GM23338 (cell line): ENCODE measurements around the gene RBPMS2. TPM values are rescaled to one million over a fixed set of nuclear protein-coding genes. Genes with fewer than 3 reads are reported as not detected.

Experiments
- ATAC-seq: fragments of 200-7000 bp; cut with Tn5 transposase; 3 replicates; pipeline ENCODE4 v1.9.1; 2020
- DNase-seq: peaks from one replicate; pipeline ENCODE4 v3.0.0-alpha.2; 2015; ENCODE audit warnings: low spot score
- H2AFZ ChIP-seq: fragments of 200-600 bp; sonication (generic); 2 replicates; pipeline ENCODE4 v1.8.0; 2016; ENCODE audit warnings: antibody characterized with exemption, mild to moderate bottlenecking, moderate library complexity
- H3F3A ChIP-seq: fragments of 200-600 bp; sonication (generic); replicated peaks from 2 replicates; pipeline ENCODE4 v1.8.0; 2017; ENCODE audit warnings: antibody characterized with exemption, mixed run types, low read depth
- H3K27ac ChIP-seq: fragments of 200-600 bp; sonication (generic); 2 replicates; pipeline ENCODE4 v1.6.1; 2016; ENCODE audit warnings: low read depth
- H3K27me3 ChIP-seq: fragments of 200-600 bp; sonication (generic); 2 replicates; pipeline ENCODE4 v1.8.0; 2016; ENCODE audit warnings: mild to moderate bottlenecking, mixed run types, moderate library complexity; ENCODE audit not compliant: insufficient read depth
- H3K36me3 ChIP-seq: fragments of 200-600 bp; sonication (generic); 2 replicates; pipeline ENCODE4 v1.8.0; 2016; ENCODE audit warnings: mild to moderate bottlenecking; ENCODE audit not compliant: insufficient read depth
- H3K4me1 ChIP-seq: fragments of 200-600 bp; sonication (generic); 2 replicates; pipeline ENCODE4 v1.8.0; 2016; ENCODE audit warnings: mild to moderate bottlenecking, moderate library complexity; ENCODE audit not compliant: insufficient read depth
- H3K4me2 ChIP-seq: fragments of 200-600 bp; sonication (generic); 2 replicates; pipeline ENCODE4 v1.7.1; 2017; ENCODE audit warnings: mixed run types
- H3K4me3 ChIP-seq: fragments of 200-600 bp; sonication (generic); 2 replicates; pipeline ENCODE4 v1.6.1; 2016; ENCODE audit warnings: mixed run types
- H3K79me2 ChIP-seq: fragments of 200-600 bp; sonication (generic); replicated peaks from 2 replicates; pipeline ENCODE4 v1.8.0; 2017; ENCODE audit warnings: mild to moderate bottlenecking; ENCODE audit not compliant: insufficient read depth
- H3K9me2 ChIP-seq: fragments of 200-600 bp; sonication (generic); 2 replicates; pipeline ENCODE4 v1.8.0; 2017; ENCODE audit not compliant: insufficient read depth
- H4K20me1 ChIP-seq: fragments of 200-600 bp; sonication (generic); replicated peaks from 2 replicates; pipeline ENCODE4 v1.8.0; 2017; ENCODE audit warnings: mild to moderate bottlenecking; ENCODE audit not compliant: insufficient read depth
- H3K27ac Mint-ChIP-seq: 2 replicates; pipeline ENCODE4 v1.8.0; 2020; ENCODE audit warnings: inconsistent platforms, mild to moderate bottlenecking, moderate library complexity, mixed read lengths
- H3K27me3 Mint-ChIP-seq: 3 replicates; pipeline ENCODE4 v1.8.0; 2022; ENCODE audit warnings: low read depth, mild to moderate bottlenecking, moderate library complexity, mixed read lengths, inconsistent platforms; ENCODE audit not compliant: insufficient read depth, poor library complexity
- H3K36me3 Mint-ChIP-seq: 3 replicates; pipeline ENCODE4 v1.8.0; 2021; ENCODE audit warnings: low read depth, mild to moderate bottlenecking, inconsistent platforms, moderate library complexity, mixed read lengths
- H3K4me1 Mint-ChIP-seq: 3 replicates; pipeline ENCODE4 v1.8.0; 2020; ENCODE audit warnings: mild to moderate bottlenecking, inconsistent platforms, mixed read lengths
- H3K4me3 Mint-ChIP-seq: 3 replicates; pipeline ENCODE4 v1.8.0; 2021; ENCODE audit warnings: moderate library complexity, mild to moderate bottlenecking, inconsistent platforms, mixed read lengths
- H3K9me3 Mint-ChIP-seq: 3 replicates; pipeline ENCODE4 v1.8.0; 2020; ENCODE audit warnings: moderate library complexity, mild to moderate bottlenecking, inconsistent platforms, mixed read lengths
- CTCF ChIP-seq, 2 experiments: fragments of 200-600 bp in 1 of 2; sonication (generic) in 1 of 2; conservative IDR thresholded peaks; 2 replicates each; pipeline versions ENCODE4 v1.5.1 to v1.6.1; 2016 to 2017; ENCODE audit warnings: antibody characterized with exemption in 2 of 2, low read depth in 2 of 2, mild to moderate bottlenecking in 2 of 2, moderate library complexity in 1 of 2
- EZH2phosphoT487 ChIP-seq: fragments of 200-600 bp; sonication (generic); IDR thresholded peaks from one replicate; pipeline ENCODE4 v1.8.1; 2018; ENCODE audit warnings: antibody characterized with exemption; ENCODE audit not compliant: unreplicated experiment
- STAT1 ChIP-seq: IDR thresholded peaks from one replicate; pipeline ENCODE4 v1.6.1; 2016; ENCODE audit warnings: antibody characterized with exemption; ENCODE audit not compliant: unreplicated experiment
- ZNF462 ChIP-seq: fragments of 250-450 bp; sonication (Bioruptor Pico); IDR thresholded peaks from 2 replicates; pipeline ENCODE4 v1.5.0; 2020; ENCODE audit warnings: mild to moderate bottlenecking, moderate library complexity
- polyA plus RNA-seq: library from polyadenylated mRNA; unstranded; fragments of >200 nt; fragmentation: Nextera tagmentation; extraction: Ambion mirVana; gene quantifications from 2 replicates; pipeline ENCODE4 v1.2.1, GENCODE V29; 2016
- total RNA-seq: library from RNA; depleted of rRNA; stranded (reverse); fragments of >200 nt; shearing (Covaris generic); gene quantifications from 2 replicates; pipeline ENCODE4 v1.2.3, GENCODE V29; 2014

RBPMS2 gene
- total and polyA plus RNA-seq, 2 experiments from 2014 or later, result 53.3 to 171 TPM

DNA sequence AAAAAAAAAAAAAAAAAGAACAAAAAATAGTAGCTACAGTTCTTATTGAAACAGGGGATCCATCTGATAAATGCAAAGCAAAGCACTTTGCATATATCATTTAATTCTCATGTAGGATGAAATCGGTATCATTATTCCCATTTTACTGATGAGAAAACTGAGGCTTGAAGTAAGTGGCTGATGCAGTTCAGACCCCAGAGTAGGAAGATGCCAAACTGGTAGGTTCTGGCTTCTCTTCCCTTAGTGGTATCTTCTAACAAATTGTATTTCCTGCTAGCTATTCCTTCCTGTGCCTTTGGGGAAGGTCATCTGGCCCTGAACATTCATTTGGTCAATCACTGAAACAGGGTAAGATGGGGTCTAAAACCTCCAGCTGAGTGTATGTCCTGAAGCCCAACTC lies 28.1 kb upstream of the RBPMS2 start:
- H4K20me1 ChIP-seq, result no peaks in the 10 kb centered on the region
- Mint-ChIP-seq H3K27ac (no peak overlapping the region), H3K4me1 (peaks cover 24% of the 10 kb centered on the region), H3K36me3 (peaks cover 16% of the 10 kb centered on the region), H3K4me3 (no peak overlapping the region), H3K9me3 (peaks cover 10% of the 10 kb centered on the region; the same call in 2 of the 3 replicates), H3K27me3 (peaks cover 21% of the 10 kb centered on the region)
- no peak for ATAC-seq
- H3K4me3 ChIP-seq, result no peak overlapping the region
- TF ChIP-seq CTCF (conservative IDR thresholded peaks at IDR 0.05; ENCODE audit: low read depth in 2 of 2) (no peak), ZNF462 (CRISPR knock-in tag) (no peak), EZH2phosphoT487 (no peak), STAT1 (no peak)
- H2AFZ ChIP-seq, result no peak overlapping the region
- no peak overlapping the region for H3K4me2 ChIP-seq
- H3K27me3 ChIP-seq, result no peaks in the 10 kb centered on the region
- H3K27ac ChIP-seq, result no peak overlapping the region
- no peaks in the 10 kb centered on the region for H3K79me2 ChIP-seq
- H3K4me1 ChIP-seq, result peaks cover 18% of the 10 kb centered on the region
- H3K9me2 ChIP-seq, result no peaks in the 10 kb centered on the region
- DNase-seq, result no peak
- H3F3A ChIP-seq, result peaks cover 6% of the 10 kb centered on the region; the same call in 1 of the 2 replicates
- H3K36me3 ChIP-seq, result peaks cover 4% of the 10 kb centered on the region; the same call in 1 of the 2 replicates
